T-cell (primary cell): ENCODE results near the gene PRKAR1B. TPM values are rescaled to one million over a fixed set of nuclear protein-coding genes. Genes with fewer than 3 reads are reported as not detected.

Experiments
- ATAC-seq, 4 experiments: fragments of 200-7000 bp in 3 of 4; fragments of 150-1000 bp in 1 of 4; cut with Tn5 transposase; replicated peaks in 1 of 4; 1 replicate in 3 of 4; 2 replicates in 1 of 4; pipeline ENCODE4 v1.10.0; 2021; ENCODE audit warnings: moderate library complexity in 3 of 4, mild to moderate bottlenecking in 2 of 4, moderate number of reproducible peaks in 1 of 4
- CTCF ChIA-PET, 2 donors: fragments of 300-600 bp; sonication (Branson Sonifier 250); formaldehyde crosslinking; loops; one replicate each; lab custom pipeline; 2022; ENCODE audit warnings: antibody characterized with exemption in 2 of 2; lab: Charles Lee
- POLR2A ChIA-PET, 2 donors: fragments of 300-600 bp; sonication (Branson Sonifier 250); formaldehyde crosslinking; loops; one replicate each; lab custom pipeline; 2022; ENCODE audit warnings: antibody characterized with exemption in 2 of 2; lab: Charles Lee
- DNase-seq, 35 experiments: peaks; one replicate each; pipeline versions ENCODE4 v3.0.0 to v3.0.0-alpha.2; 2013 to 2023
- H3K27ac ChIP-seq: one replicate; pipeline ENCODE4 v1.5.1; 2013; ENCODE audit warnings: low read length
- H3K27me3 ChIP-seq, 2 experiments: replicated peaks in 1 of 2; 1 replicate in 1 of 2; 2 replicates in 1 of 2; pipeline versions ENCODE4 v1.6.1 to v1.7.0; 2013; ENCODE audit warnings: low read length in 1 of 2, mixed read lengths in 1 of 2; ENCODE audit not compliant: control insufficient read depth in 2 of 2, insufficient read depth in 2 of 2; ENCODE audit errors: extremely low read depth in 1 of 2
- H3K36me3 ChIP-seq, 2 donors: 1 replicate in 1 of 2; 2 replicates in 1 of 2; pipeline versions ENCODE4 v1.6.1 to v1.7.0; 2013; ENCODE audit warnings: low read length in 1 of 2; ENCODE audit not compliant: control insufficient read depth in 2 of 2, insufficient read depth in 1 of 2; ENCODE audit errors: extremely low read depth in 1 of 2
- H3K4me1 ChIP-seq, 2 experiments: 1 replicate in 1 of 2; 2 replicates in 1 of 2; pipeline versions ENCODE4 v1.6.1 to v1.7.0; 2013; ENCODE audit warnings: low read length in 2 of 2, mixed read lengths in 1 of 2; ENCODE audit not compliant: insufficient read depth in 2 of 2, control insufficient read depth in 1 of 2; ENCODE audit errors: extremely low read depth in 1 of 2
- H3K4me3 ChIP-seq, 2 donors: 1 replicate in 1 of 2; 2 replicates in 1 of 2; pipeline versions ENCODE4 v1.5.1 to v1.7.0; 2013; ENCODE audit warnings: mild to moderate bottlenecking in 2 of 2, low read length in 1 of 2, moderate library complexity in 1 of 2; ENCODE audit not compliant: control insufficient read depth in 1 of 2; ENCODE audit errors: extremely low read depth in 1 of 2
- H3K9me3 ChIP-seq: 2 replicates; pipeline ENCODE4 v1.7.0; 2013
- H3K27ac Mint-ChIP-seq, 2 donors: one replicate each; pipeline ENCODE4 v1.8.0; 2020 to 2021; ENCODE audit warnings: mild to moderate bottlenecking in 2 of 2, mixed read lengths in 2 of 2
- H3K27me3 Mint-ChIP-seq, 2 donors: one replicate each; pipeline ENCODE4 v1.8.0; 2021 to 2022; ENCODE audit warnings: mixed read lengths in 2 of 2
- H3K36me3 Mint-ChIP-seq: one replicate; pipeline ENCODE4 v1.8.0; 2021; ENCODE audit warnings: mixed read lengths
- H3K4me1 Mint-ChIP-seq, 3 donors: one replicate each; pipeline ENCODE4 v1.8.0; 2020 to 2022; ENCODE audit warnings: mixed read lengths in 3 of 3, mild to moderate bottlenecking in 1 of 3
- H3K4me3 Mint-ChIP-seq, 3 donors: one replicate each; pipeline ENCODE4 v1.8.0; 2020 to 2022; ENCODE audit warnings: mild to moderate bottlenecking in 3 of 3, mixed read lengths in 3 of 3, moderate library complexity in 3 of 3
- H3K9me3 Mint-ChIP-seq, 3 donors: one replicate each; pipeline ENCODE4 v1.8.0; 2020 to 2022; ENCODE audit warnings: mixed read lengths in 3 of 3
- WGBS: methylation state at CpG from one replicate; pipeline ENCODE4 v1.1.5; 2013; ENCODE audit warnings: missing lambda C conversion rate; ENCODE audit not compliant: insufficient coverage; 5-methylcytosine and 5-hydroxymethylcytosine counted together
- total RNA-seq, 35 experiments: library from RNA in 6 of 35; stranded (reverse) in 6 of 35; fragments of 120-200 nt in 1 of 35; gene quantifications; one replicate each; pipeline versions ENCODE4 v1.2.1 to v1.2.4 and lab custom pipeline; 2013 to 2026

Gene PRKAR1B
- total RNA-seq, 5 donors from 2014 or later (not counting 1 experiment from before 2014, with no cell fraction given), result 20.7 to 35.4 (median 24.4) TPM

DNA sequence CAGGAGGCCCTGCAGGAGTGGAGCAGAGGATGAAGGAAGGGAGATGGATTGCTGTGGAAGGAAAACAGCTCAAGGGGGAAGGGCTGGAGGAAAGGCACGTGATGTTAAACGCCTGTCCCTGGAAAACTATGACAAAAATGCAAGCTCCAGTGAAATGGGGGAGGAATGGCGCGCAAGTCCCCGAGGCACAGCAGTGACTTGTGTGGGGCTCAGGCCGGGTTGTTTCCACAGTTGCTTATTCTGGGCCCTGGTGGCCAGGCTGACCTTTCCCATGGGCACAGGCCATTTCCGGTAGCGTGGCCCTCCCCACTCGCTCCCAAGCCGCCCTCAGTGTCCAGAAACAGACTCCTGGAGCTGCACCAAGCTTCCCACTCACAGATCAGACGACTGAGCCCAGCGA is 139.3 kb downstream of the PRKAR1B start:
- WGBS, result 98% methylated on average over 12 of the region's 12 CpGs
- Mint-ChIP-seq H3K27me3 (no peaks in the 10 kb centered on the region), H3K4me3 (no peak overlapping the region), H3K4me1 (peaks cover 20 to 45% (median 34%) of the 10 kb centered on the region in 3 donors), H3K36me3 (peaks cover 23% of the 10 kb centered on the region), H3K9me3 (peaks cover 0 to 9% (median 8%) of the 10 kb centered on the region in 3 donors), H3K27ac (peak overlapping the region in 1 of 2 donors; percentile 22)
- no peak for ATAC-seq
- POLR2A ChIA-PET, result no interaction called here
- peaks cover 7 to 34% of the 10 kb centered on the region in 2 experiments for H3K4me1 ChIP-seq
- H3K36me3 ChIP-seq, result peaks cover 2 to 4% of the 10 kb centered on the region in 2 donors
- H3K4me3 ChIP-seq, result no peak overlapping the region
- H3K9me3 ChIP-seq, result no peaks in the 10 kb centered on the region
- CTCF ChIA-PET, result no interaction called here
- peaks cover 0 to 7% of the 10 kb centered on the region in 2 experiments for H3K27me3 ChIP-seq
- no peak for DNase-seq
- no peak overlapping the region for H3K27ac ChIP-seq

DNA sequence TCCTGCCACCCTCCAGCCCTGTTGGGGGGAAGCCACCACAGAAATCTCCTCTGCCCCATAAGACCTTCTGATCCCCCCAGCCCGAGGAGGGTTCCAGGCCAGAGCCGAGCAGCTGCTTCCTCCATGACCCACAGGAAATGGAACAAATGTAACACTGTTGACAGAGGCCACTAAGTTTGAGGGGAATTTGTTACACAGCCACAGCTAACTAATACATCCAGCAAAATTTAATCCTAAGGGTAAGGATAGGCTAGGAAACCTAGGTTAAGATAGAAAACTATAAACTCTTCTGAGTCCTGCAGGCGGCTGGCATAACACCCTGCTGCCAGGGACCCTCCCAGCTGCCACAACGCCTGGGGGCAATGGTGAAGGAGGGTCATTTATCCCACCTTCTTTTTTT is 140.6 kb downstream of the PRKAR1B start:
- H3K4me1 ChIP-seq, result peaks cover 7 to 33% of the 10 kb centered on the region in 2 experiments
- POLR2A ChIA-PET, result no interaction called here
- no peaks in the 10 kb centered on the region for H3K9me3 ChIP-seq
- peaks cover 2 to 4% of the 10 kb centered on the region in 2 donors for H3K36me3 ChIP-seq
- Mint-ChIP-seq H3K9me3 (peaks cover 0 to 9% (median 8%) of the 10 kb centered on the region in 3 donors), H3K27me3 (no peaks in the 10 kb centered on the region), H3K4me3 (no peak overlapping the region), H3K4me1 (peaks cover 17 to 45% (median 32%) of the 10 kb centered on the region in 3 donors), H3K27ac (peak overlapping the region in 1 of 2 donors; percentile 34), H3K36me3 (peaks cover 23% of the 10 kb centered on the region)
- CTCF ChIA-PET, result interaction anchor here in 1 of 2 donors (0.7 kb wide), 1 partner anchor 63 kb away, joined by 4 read pairs; no protein-coding TSS in a partner anchor
- DNase-seq (no peak), ATAC-seq (no peak)
- no peak overlapping the region for H3K27ac ChIP-seq
- H3K27me3 ChIP-seq, result peaks cover 0 to 7% of the 10 kb centered on the region in 2 experiments
- H3K4me3 ChIP-seq, result no peak overlapping the region
- no CpG with 5 or more reads among the region's 4 CpGs for WGBS

DNA sequence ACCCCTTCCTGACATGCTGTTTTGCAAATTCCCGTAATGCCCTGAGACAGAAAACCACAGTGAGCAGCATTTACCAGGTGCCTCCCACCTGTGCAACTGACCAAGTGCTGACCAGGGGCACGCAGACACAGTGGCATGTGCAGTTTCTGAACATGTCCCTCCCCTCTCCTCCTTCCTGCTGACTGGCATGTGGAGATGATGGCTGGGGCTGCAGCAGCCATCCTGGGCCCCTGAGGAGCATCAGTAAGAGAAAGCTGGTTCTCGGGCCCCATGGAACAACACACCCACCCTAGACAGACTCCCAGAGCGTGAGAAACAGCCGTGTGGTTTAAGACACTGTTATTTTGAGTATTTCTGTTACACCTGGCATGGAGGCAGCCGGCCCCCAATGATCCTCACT is 141.2 kb downstream of the PRKAR1B start:
- POLR2A ChIA-PET, result no interaction called here
- peaks cover 0 to 9% (median 8%) of the 10 kb centered on the region in 3 donors for H3K9me3 Mint-ChIP-seq
- H3K4me1 Mint-ChIP-seq, result peaks cover 17 to 47% (median 32%) of the 10 kb centered on the region in 3 donors
- ATAC-seq (no peak), DNase-seq (no peak)
- no peak overlapping the region for H3K4me3 ChIP-seq
- H3K9me3 ChIP-seq, result no peaks in the 10 kb centered on the region
- H3K4me3 Mint-ChIP-seq, result peak overlapping the region in 2 of 3 donors; percentile 21 to 39
- peak overlapping the region in 1 of 2 donors; percentile 93 for H3K27ac Mint-ChIP-seq
- H3K27me3 ChIP-seq, result peaks cover 0 to 4% of the 10 kb centered on the region in 2 experiments
- H3K4me1 ChIP-seq, result peaks cover 7 to 33% of the 10 kb centered on the region in 2 experiments
- no peaks in the 10 kb centered on the region for H3K27me3 Mint-ChIP-seq
- CTCF ChIA-PET, result interaction anchor here in 1 of 2 donors (0.6 kb wide), 1 partner anchor 256 kb away, joined by 6 read pairs; no protein-coding TSS in a partner anchor
- H3K27ac ChIP-seq, result no peak overlapping the region
- peaks cover 2 to 4% of the 10 kb centered on the region in 2 donors for H3K36me3 ChIP-seq
- peaks cover 23% of the 10 kb centered on the region for H3K36me3 Mint-ChIP-seq
- 80% methylated on average over 3 of the region's 6 CpGs for WGBS

DNA sequence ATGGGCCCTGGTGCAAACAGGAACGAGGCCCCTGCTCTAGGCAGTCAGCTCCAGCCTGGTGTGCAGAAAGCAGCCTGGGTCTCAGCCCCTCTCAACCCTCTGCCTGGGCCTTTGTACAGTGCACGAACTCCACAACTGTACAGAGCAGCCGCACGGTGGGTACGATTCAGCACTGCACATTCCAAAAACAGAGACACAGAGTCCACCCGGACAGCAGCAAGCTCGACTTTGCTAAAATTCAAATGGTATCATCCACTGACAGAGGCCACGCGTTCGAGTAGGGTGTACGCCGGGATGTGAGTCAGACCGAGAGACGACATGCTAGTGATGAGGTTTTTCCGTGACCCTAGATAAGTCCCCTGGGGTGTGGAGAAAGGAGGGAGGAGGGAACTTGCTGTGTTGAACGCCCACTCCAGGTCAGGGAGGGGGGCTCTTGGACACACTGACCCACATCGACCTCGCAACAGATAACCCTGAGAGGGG is 141.8 kb downstream of the PRKAR1B start:
- Histone ChIP-seq H3K4me3 (no peak overlapping the region), H3K27ac (peak overlapping the region; percentile 94), H3K9me3 (no peaks in the 10 kb centered on the region), H3K4me1 (peaks cover 7 to 33% of the 10 kb centered on the region in 2 experiments), H3K27me3 (peaks cover 0 to 4% of the 10 kb centered on the region in 2 experiments), H3K36me3 (peaks cover 2 to 4% of the 10 kb centered on the region in 2 donors)
- 44% methylated on average over 17 of the region's 18 CpGs for WGBS
- POLR2A ChIA-PET, result no interaction called here
- CTCF ChIA-PET, result interaction anchor here in 1 of 2 donors (0.6 kb wide), 1 partner anchor 256 kb away, joined by 6 read pairs; no protein-coding TSS in a partner anchor
- H3K9me3 Mint-ChIP-seq, result peaks cover 0 to 9% (median 8%) of the 10 kb centered on the region in 3 donors
- ATAC-seq (no peak), DNase-seq (peak in 1 of 35 experiments; percentile 30)
- H3K27me3 Mint-ChIP-seq, result no peaks in the 10 kb centered on the region
- peak overlapping the region in 1 of 3 donors; percentile 24 for H3K4me3 Mint-ChIP-seq
- peaks cover 23% of the 10 kb centered on the region for H3K36me3 Mint-ChIP-seq
- H3K27ac Mint-ChIP-seq, result peak overlapping the region in 1 of 2 donors; percentile 93
- peaks cover 17 to 47% (median 32%) of the 10 kb centered on the region in 3 donors for H3K4me1 Mint-ChIP-seq

DNA sequence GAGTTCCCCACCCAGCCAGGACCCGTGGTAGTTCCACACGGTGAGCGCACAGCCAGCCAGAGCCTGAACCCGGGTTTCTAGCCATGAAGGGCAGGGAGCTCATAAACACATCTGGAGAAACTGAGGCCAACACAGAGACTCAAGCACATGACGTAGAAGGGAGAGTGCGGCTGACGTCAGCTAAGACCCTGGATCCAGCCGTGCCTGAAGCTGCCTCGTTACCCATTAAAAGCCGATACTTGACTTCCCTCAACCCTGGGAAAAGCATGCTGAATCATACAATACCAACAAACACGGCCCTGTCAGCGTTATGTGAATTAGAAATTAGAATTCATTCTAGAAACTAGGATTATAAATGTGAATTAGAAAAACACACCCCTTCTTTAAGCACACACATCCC is 142.3 kb downstream of the PRKAR1B start:
- H3K36me3 Mint-ChIP-seq, result peaks cover 23% of the 10 kb centered on the region
- DNase-seq (no peak), ATAC-seq (no peak)
- peak overlapping the region in 2 of 3 donors; percentile 24 to 96 for H3K4me3 Mint-ChIP-seq
- H3K36me3 ChIP-seq, result peaks cover 2 to 3% of the 10 kb centered on the region in 2 donors
- H3K4me1 Mint-ChIP-seq, result peaks cover 17 to 47% (median 32%) of the 10 kb centered on the region in 3 donors
- peaks cover 0 to 4% of the 10 kb centered on the region in 2 experiments for H3K27me3 ChIP-seq
- no peaks in the 10 kb centered on the region for H3K27me3 Mint-ChIP-seq
- peaks cover 0 to 9% (median 8%) of the 10 kb centered on the region in 3 donors for H3K9me3 Mint-ChIP-seq
- ChIA-PET POLR2A (no interaction called here), CTCF (no interaction called here)
- H3K27ac Mint-ChIP-seq, result peak overlapping the region; percentile 93 to 98
- H3K27ac ChIP-seq, result peak overlapping the region; percentile 94
- no peaks in the 10 kb centered on the region for H3K9me3 ChIP-seq
- WGBS, result 95% methylated on average over 5 of the region's 12 CpGs
- H3K4me3 ChIP-seq, result peak overlapping the region in 1 of 2 donors; percentile 92
- H3K4me1 ChIP-seq, result peaks cover 7 to 33% of the 10 kb centered on the region in 2 experiments

DNA sequence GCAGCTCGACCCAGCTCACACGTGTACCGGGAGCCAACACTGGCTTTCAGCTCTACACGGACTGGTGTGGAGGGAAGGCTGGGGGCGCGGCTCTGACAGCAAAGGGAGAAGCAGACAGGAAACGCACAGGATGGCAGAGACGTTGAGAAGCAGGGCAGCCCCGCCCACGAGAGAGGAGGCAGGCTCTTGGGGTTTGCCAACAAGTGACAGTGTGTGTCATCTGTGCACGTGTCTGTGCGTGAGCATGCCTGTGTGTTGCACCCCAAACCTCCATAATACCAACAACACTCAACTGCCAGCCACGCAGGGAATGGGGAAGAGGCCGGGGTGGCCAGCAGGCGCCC is 143.0 kb downstream of the PRKAR1B start:
- Mint-ChIP-seq H3K36me3 (peaks cover 22% of the 10 kb centered on the region), H3K27me3 (no peaks in the 10 kb centered on the region), H3K4me1 (peaks cover 17 to 47% (median 32%) of the 10 kb centered on the region in 3 donors), H3K9me3 (peaks cover 0 to 9% (median 8%) of the 10 kb centered on the region in 3 donors), H3K27ac (peak overlapping the region; percentile 93 to 98), H3K4me3 (peak overlapping the region; percentile 89 to 96 (median 89))
- Histone ChIP-seq H3K27me3 (peaks cover 0 to 4% of the 10 kb centered on the region in 2 experiments), H3K4me1 (peaks cover 7 to 33% of the 10 kb centered on the region in 2 experiments), H3K27ac (peak overlapping the region; percentile 94), H3K9me3 (no peaks in the 10 kb centered on the region), H3K4me3 (peak overlapping the region; percentile 53 to 92), H3K36me3 (peaks cover 0 to 2% of the 10 kb centered on the region in 2 donors)
- POLR2A ChIA-PET, result interaction anchor here in 1 of 2 donors (0.5 kb wide), 1 partner anchor 34 kb away, joined by 4 read pairs; no protein-coding TSS in a partner anchor
- 2% methylated on average over 7 of the region's 15 CpGs for whole genome bisulfite sequencing
- ATAC-seq, result peak; percentile 98 to 99 (median 98)
- DNase-seq, result peak; percentile 76 to 94 (median 91)
- CTCF ChIA-PET, result no interaction called here
